ENCODE data around the gene NEUROD6.

NEUROD6 gene

GRCh38 chr7:31318313-31318712 lies 22.2 kb downstream of the NEUROD6 start:
- TF ChIP-seq CTCF (IDR thresholded peaks at IDR 0.05; ENCODE audit: control insufficient read depth, extremely low read depth, insufficient read depth), result no peak
- no peak for DNase-seq (ENCODE audit: low read depth)
- no peak overlapping the region for H3K4me3 ChIP-seq (ENCODE audit: low read depth, low read length)

- H3K4me3 ChIP-seq (ENCODE audit: low read depth, low read length), result no peak overlapping the region
- DNase-seq (ENCODE audit: low read depth), result no peak
- no peak for TF ChIP-seq CTCF (IDR thresholded peaks at IDR 0.05; ENCODE audit: control insufficient read depth, extremely low read depth, insufficient read depth)
These were observed 23.6 kb downstream of the NEUROD6 start for GRCh38 chr7:31316876-31317275.

- H3K4me3 ChIP-seq (ENCODE audit: low read depth, low read length), result no peak overlapping the region
- TF ChIP-seq CTCF (IDR thresholded peaks at IDR 0.05; ENCODE audit: control insufficient read depth, extremely low read depth, insufficient read depth), result no peak
- no peak for DNase-seq (ENCODE audit: low read depth)
These were observed 24.8 kb downstream of the NEUROD6 start for GRCh38 chr7:31315758-31316157.

- no peak for DNase-seq (ENCODE audit: low read depth)
- no peak overlapping the region for H3K4me3 ChIP-seq (ENCODE audit: low read depth, low read length)
- TF ChIP-seq CTCF (IDR thresholded peaks at IDR 0.05; ENCODE audit: control insufficient read depth, extremely low read depth, insufficient read depth), result no peak
These were observed 25.7 kb downstream of the NEUROD6 start for GRCh38 chr7:31314781-31315180.

- no peak overlapping the region for H3K4me3 ChIP-seq (ENCODE audit: low read depth, low read length)
- DNase-seq (ENCODE audit: low read depth), result no peak
- TF ChIP-seq CTCF (IDR thresholded peaks at IDR 0.05; ENCODE audit: control insufficient read depth, extremely low read depth, insufficient read depth), result no peak
These were observed 27.6 kb downstream of the NEUROD6 start for GRCh38 chr7:31312889-31313288.

- H3K4me3 ChIP-seq (ENCODE audit: low read depth, low read length), result no peak overlapping the region
- TF ChIP-seq CTCF (IDR thresholded peaks at IDR 0.05; ENCODE audit: control insufficient read depth, extremely low read depth, insufficient read depth), result no peak
- DNase-seq (ENCODE audit: low read depth), result no peak
These were observed 29.0 kb downstream of the NEUROD6 start for GRCh38 chr7:31311552-31311951.

- DNase-seq (ENCODE audit: low read depth), result no peak
- no peak overlapping the region for H3K4me3 ChIP-seq (ENCODE audit: low read depth, low read length)
- no peak for TF ChIP-seq CTCF (IDR thresholded peaks at IDR 0.05; ENCODE audit: control insufficient read depth, extremely low read depth, insufficient read depth)
These were observed 30.1 kb downstream of the NEUROD6 start for GRCh38 chr7:31310321-31310935.
